Motor neuron (in vitro differentiated cells): Measurements from ENCODE around the gene ANKRD34A. TPM values are rescaled to one million over a fixed set of nuclear protein-coding genes. Genes with fewer than 3 reads are reported as not detected.

Experiments
- ATAC-seq, 8 experiments: fragments of 200-7000 bp; cut with Tn5 transposase; replicated peaks in 6 of 8; 2 replicates each; pipeline ENCODE4 v1.8.0; 2021; ENCODE audit warnings: mild to moderate bottlenecking in 8 of 8, moderate library complexity in 8 of 8
- H3K27ac ChIP-seq, 2 donors: fragments of 250-450 bp; sonication (Bioruptor Pico); 2 replicates each; pipeline ENCODE4 v1.9.0; 2021; ENCODE audit warnings: antibody characterized with exemption in 2 of 2, mild to moderate bottlenecking in 2 of 2, moderate library complexity in 1 of 2
- H3K4me1 ChIP-seq, 2 donors: fragments of 250-450 bp; sonication (Bioruptor Pico); replicated peaks in 1 of 2; 2 replicates each; pipeline ENCODE4 v1.6.1; 2021; ENCODE audit warnings: antibody characterized with exemption in 2 of 2, mild to moderate bottlenecking in 2 of 2, moderate library complexity in 1 of 2
- H3K4me3 ChIP-seq, 5 donors: fragments of 250-450 bp; sonication (Bioruptor Pico); 2 replicates each; pipeline ENCODE4 v1.9.0; 2021; ENCODE audit warnings: antibody characterized with exemption in 5 of 5, mild to moderate bottlenecking in 5 of 5, moderate library complexity in 4 of 5
- WGBS, 10 experiments: fragments of 450-650 bp; shearing (Covaris generic); methylation state at CpG; one replicate each; pipeline ENCODE4 v1.0.0; 2022; 5-methylcytosine and 5-hydroxymethylcytosine counted together
- in situ Hi-C, 9 experiments: fragments of 400-800 bp; cut with MboI; loops; one replicate each; pipeline ENCODE4 v1.15.0; 2021; ENCODE audit warnings: low sequenced_read_pairs in 9 of 9, low pct_unique_long_range_greater_than_20kb in 2 of 9; ENCODE audit not compliant: unreplicated experiment in 9 of 9
- total RNA-seq, 8 experiments: library from RNA; unstranded; fragments of 300-600 nt; gene quantifications; 2 replicates each; pipeline versions ENCODE4 v1.2.3 to v1.2.4, GENCODE V29; 2022

ANKRD34A gene
- total RNA-seq, 8 experiments from 2014 or later: 1.1 to 3.8 (median 1.8) TPM

DNA sequence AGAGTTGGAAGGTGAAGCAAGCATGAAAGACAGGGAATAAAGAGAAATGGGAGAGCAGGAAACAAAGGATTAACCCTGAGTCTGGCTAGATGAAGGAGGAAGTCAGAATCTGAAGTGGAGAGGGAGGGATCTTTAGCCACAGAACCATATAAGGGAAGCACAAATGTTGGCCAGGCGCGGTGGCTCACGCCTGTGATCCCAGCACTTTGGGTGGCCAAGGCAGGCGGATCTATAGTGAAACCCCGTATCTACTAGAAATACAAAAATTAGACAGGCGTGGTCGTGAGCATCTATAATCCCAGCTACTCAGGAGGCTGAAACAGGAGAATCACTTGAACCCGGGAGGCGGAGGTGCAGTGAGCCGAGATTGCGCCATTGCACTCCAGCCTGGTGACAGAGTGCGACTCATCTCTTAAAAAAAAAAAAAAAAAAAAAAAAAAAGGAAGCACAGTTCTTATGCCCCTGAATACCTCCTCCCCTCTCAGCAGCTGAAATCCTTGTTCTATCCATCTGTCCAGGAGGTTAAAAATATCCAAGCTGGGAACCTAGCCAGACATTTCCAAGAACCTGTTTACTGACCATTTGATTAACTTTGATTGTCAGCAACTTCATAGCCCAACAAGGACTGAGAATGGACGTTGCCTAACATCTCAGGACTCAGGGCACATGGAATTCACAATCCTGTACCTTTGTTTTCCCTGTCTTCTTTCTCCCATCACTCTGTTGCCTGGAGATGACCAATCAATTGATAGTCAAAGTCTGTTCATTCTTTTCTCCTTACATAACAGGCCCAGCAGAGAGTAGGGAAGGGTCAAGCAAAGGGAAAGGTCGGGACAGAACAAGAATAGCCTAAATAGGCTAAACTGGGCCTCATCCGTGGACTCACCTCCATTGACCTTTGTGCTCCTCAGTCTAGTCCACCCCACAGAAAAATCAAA lies 21.4 kb upstream of the ANKRD34A start:
- 40 to 81% (median 65%) methylated on average over 3 to 12 of the region's 15 CpGs; no CpG with 5 or more reads in 1 of the 10 experiments for WGBS, 10 experiments
- peak; percentile 49 to 73 (median 66) for ATAC-seq
- in situ Hi-C loops: no loop called here
- H3K27ac ChIP-seq: no peak overlapping the region
- H3K4me1 ChIP-seq: peaks cover 7 to 16% of the 10 kb centered on the region in 2 donors
- H3K4me3 ChIP-seq: no peak overlapping the region

GRCh38 chr1:145985129-145985501 lies 20.7 kb upstream of the ANKRD34A start:
- H3K4me1 ChIP-seq: peaks cover 12 to 22% of the 10 kb centered on the region in 2 donors
- no peak overlapping the region for H3K27ac ChIP-seq
- WGBS, 10 experiments: 55 to 100% (median 78%) methylated on average over 1 to 2 of the region's 2 CpGs; no CpG with 5 or more reads in 2 of the 10 experiments
- H3K4me3 ChIP-seq: no peak overlapping the region
- in situ Hi-C loops: no loop called here
- no peak for ATAC-seq

- in situ Hi-C loops: no loop called here
- Histone ChIP-seq H3K4me3 (no peak overlapping the region), H3K4me1 (peaks cover 18 to 28% of the 10 kb centered on the region in 2 donors), H3K27ac (no peak overlapping the region)
- WGBS, 10 experiments: 48 to 98% (median 93%) methylated on average over 2 to 10 of the region's 12 CpGs
- no peak for ATAC-seq
Measured at GRCh38 chr1:145983960-145984830, 19.8 kb upstream of the ANKRD34A start.

- H3K4me1 ChIP-seq: peaks cover 28 to 37% of the 10 kb centered on the region in 2 donors
- H3K4me3 ChIP-seq: no peak overlapping the region
- ATAC-seq: no peak
- no peak overlapping the region for H3K27ac ChIP-seq
- WGBS, 10 experiments: 60 to 100% (median 100%) methylated on average over 1 of the region's 1 CpG; no CpG with 5 or more reads in 4 of the 10 experiments
- in situ Hi-C loops: no loop called here
Measured at GRCh38 chr1:145983206-145983675, 18.9 kb upstream of the ANKRD34A start.

DNA sequence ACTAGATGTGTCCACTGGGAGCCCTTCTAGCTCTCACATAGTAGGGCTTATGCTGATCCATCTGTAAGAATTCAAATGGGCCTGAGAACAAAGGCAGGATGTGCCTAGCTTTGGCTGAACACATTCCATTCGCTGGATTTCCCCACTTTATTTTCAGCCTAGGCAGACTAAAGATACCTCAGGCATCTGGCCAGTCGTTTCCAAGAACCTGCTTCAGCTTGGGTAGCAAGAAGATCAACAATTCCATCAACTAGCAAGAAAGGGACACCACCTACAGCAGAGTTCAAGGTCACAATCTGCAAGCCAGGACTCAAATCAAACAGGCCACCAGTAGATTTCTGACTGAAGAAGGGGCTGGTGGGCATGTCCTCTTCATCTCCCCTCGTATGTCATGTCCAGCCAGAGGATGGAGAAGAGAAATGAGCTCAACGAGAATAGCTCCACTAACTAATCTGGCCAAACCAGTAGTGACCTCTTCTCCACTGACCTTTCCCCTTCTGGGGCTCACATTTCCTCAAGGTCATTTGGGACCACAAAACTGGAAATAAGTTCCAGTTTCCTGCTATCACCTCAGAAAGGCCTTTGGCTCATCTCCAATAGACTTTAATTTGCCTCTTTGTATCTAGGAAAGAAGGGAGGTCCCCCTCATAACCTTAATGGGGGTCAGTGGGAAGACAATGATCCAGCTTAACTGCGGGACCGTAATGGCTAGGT lies 17.8 kb upstream of the ANKRD34A start:
- WGBS, 10 experiments: 33 to 100% (median 85%) methylated on average over 1 to 6 of the region's 6 CpGs; no CpG with 5 or more reads in 3 of the 10 experiments
- H3K4me3 ChIP-seq: no peak overlapping the region
- in situ Hi-C loops: no loop called here
- no peak overlapping the region for H3K27ac ChIP-seq
- ATAC-seq: no peak
- peaks cover 35 to 47% of the 10 kb centered on the region in 2 donors for H3K4me1 ChIP-seq

DNA sequence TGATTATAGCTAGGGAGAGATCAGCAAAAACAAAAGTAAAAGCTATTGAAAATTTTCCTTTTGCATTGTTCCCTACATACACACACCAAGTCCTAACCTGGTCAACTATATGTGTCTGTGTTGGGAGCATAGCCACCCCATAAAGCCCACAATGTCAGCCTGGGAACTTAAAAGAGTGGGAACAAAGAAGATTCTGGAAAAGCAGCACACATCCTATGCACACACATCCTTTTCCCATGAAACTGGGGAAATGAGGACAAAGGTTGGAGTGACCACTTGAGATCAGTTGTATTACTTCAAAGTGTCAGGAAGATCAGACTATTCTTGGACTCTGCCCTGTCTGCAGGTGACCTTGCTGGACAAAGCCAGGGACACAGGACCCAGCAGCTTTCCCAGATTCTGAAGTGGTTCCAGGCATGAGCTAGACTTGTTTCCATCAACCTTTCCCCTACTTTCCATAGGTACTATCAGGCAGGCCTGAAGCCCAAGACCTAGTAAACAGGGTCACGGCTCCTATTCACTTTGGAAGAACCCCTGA lies 16.2 kb upstream of the ANKRD34A start:
- 86 to 100% (median 100%) methylated on average over 1 of the region's 1 CpG; no CpG with 5 or more reads in 2 of the 10 experiments for WGBS, 10 experiments
- H3K4me3 ChIP-seq: no peak overlapping the region
- peak overlapping the region; percentile 80 to 93 for H3K27ac ChIP-seq
- H3K4me1 ChIP-seq: peaks cover 28 to 38% of the 10 kb centered on the region in 2 donors
- in situ Hi-C loops: no loop called here
- no peak for ATAC-seq

- in situ Hi-C loops: loop anchor here in 2 of 9 experiments (10.0 kb wide), 1 partner anchor 65 kb away; the partner anchor contains the start of genes ITGA10 (in 2 of the 2) and PEX11B (in 2 of the 2)
- Histone ChIP-seq H3K4me3 (peak overlapping the region in 4 of 5 donors; percentile 5 to 20 (median 8)), H3K4me1 (peaks cover 28 to 32% of the 10 kb centered on the region in 2 donors), H3K27ac (peak overlapping the region; percentile 80 to 93)
- ATAC-seq: peak in 5 of 8 experiments; percentile 0 to 12 (median 3)
- WGBS, 10 experiments: 44 to 100% (median 56%) methylated on average over 2 to 7 of the region's 7 CpGs
Measured at GRCh38 chr1:145979746-145980456, 15.5 kb upstream of the ANKRD34A start.

GRCh38 chr1:145978854-145979745 lies 14.7 kb upstream of the ANKRD34A start:
- Histone ChIP-seq H3K27ac (peak overlapping the region; percentile 90 to 94), H3K4me3 (peak overlapping the region in 4 of 5 donors; percentile 6 to 20 (median 14)), H3K4me1 (peaks cover 28 to 32% of the 10 kb centered on the region in 2 donors)
- peak; percentile 89 to 98 (median 96) for ATAC-seq
- in situ Hi-C loops: loop anchor here in 2 of 9 experiments (10.0 kb wide), 1 partner anchor 64 kb away; the partner anchor contains the start of genes ITGA10 (in 2 of the 2) and PEX11B (in 2 of the 2)
- WGBS, 10 experiments: 0 to 22% (median 9%) methylated on average over 1 to 9 of the region's 9 CpGs

DNA sequence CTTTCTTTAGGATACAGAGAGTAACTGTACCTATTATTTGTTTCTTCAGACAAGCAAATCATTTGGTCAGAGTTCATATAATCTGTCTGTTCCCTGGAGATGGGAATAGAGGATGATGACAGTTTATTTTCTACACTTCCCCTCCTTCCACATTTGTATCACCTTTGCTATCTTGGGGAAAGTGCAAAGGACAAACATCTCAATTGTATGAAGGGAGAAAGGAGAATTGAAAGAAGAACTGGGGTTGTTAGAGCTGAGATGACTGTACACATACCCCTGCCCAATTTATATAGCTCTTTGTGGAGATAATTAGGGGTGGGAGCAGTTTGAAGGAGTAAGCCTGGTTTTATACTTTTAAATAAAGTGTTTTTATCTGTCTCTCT lies 14.1 kb upstream of the ANKRD34A start:
- ATAC-seq: no peak
- peaks cover 28 to 32% of the 10 kb centered on the region in 2 donors for H3K4me1 ChIP-seq
- H3K4me3 ChIP-seq: peak overlapping the region in 2 of 5 donors; percentile 11 to 17
- H3K27ac ChIP-seq: peak overlapping the region; percentile 90 to 94
- in situ Hi-C loops: loop anchor here in 2 of 9 experiments (10.0 kb wide), 1 partner anchor 64 kb away; the partner anchor contains the start of genes ITGA10 (in 2 of the 2) and PEX11B (in 2 of the 2)

GRCh38 chr1:145977486-145978470 lies 13.4 kb upstream of the ANKRD34A start:
- Histone ChIP-seq H3K27ac (peak overlapping the region; percentile 90 to 94), H3K4me3 (no peak overlapping the region), H3K4me1 (peaks cover 28 to 32% of the 10 kb centered on the region in 2 donors)
- 0 to 47% (median 27%) methylated on average over 1 to 9 of the region's 9 CpGs; no CpG with 5 or more reads in 1 of the 10 experiments for WGBS, 10 experiments
- in situ Hi-C loops: loop anchor here in 2 of 9 experiments (10.0 kb wide), 1 partner anchor 63 kb away; the partner anchor contains the start of genes ITGA10 (in 2 of the 2) and PEX11B (in 2 of the 2)
- ATAC-seq: peak in 5 of 8 experiments; percentile 2 to 26 (median 4)
